Pancreas (tissue), 10 donors: ENCODE data around the gene CACNA1C. TPM values are rescaled to one million over a fixed set of nuclear protein-coding genes. Genes with fewer than 3 reads are reported as not detected.

ENCODE experiments used
- ATAC-seq, 4 donors: fragments of 200-7000 bp; cut with Tn5 transposase; one replicate each; pipeline versions ENCODE4 v1.8.0 to v1.9.1; 2020; ENCODE audit warnings: mild to moderate bottlenecking in 4 of 4, moderate library complexity in 4 of 4
- DNase-seq, 6 donors: peaks; one replicate each; pipeline ENCODE4 v3.0.0-alpha.2; 2020
- FAIRE-seq: peaks from 2 replicates; lab custom pipeline; 2012; peaks lifted over from hg19 to GRCh38; lab: Jason Lieb, UNC
- H3K27ac ChIP-seq, 4 donors: fragments of 200-600 bp; sonication (generic); 1 replicate in 3 of 4; 2 replicates in 1 of 4; pipeline versions ENCODE4 v1.5.0 to v1.8.0; 2020
- H3K27me3 ChIP-seq, 4 donors: fragments of 200-600 bp; one replicate each; pipeline ENCODE4 v1.8.0; 2021
- H3K36me3 ChIP-seq, 3 donors: fragments of 200-600 bp; sonication (generic) in 1 of 3; one replicate each; pipeline versions ENCODE4 v1.5.0 to v1.8.0; 2020 to 2021
- H3K4me1 ChIP-seq, 3 donors: fragments of 200-600 bp; one replicate each; pipeline ENCODE4 v1.8.0; 2021
- H3K4me3 ChIP-seq, 4 donors: fragments of 200-600 bp; sonication (generic) in 2 of 4; one replicate each; pipeline versions ENCODE4 v1.5.0 to v1.8.0; 2020 to 2021
- H3K9me3 ChIP-seq, 4 donors: fragments of 200-600 bp; one replicate each; pipeline ENCODE4 v1.8.0; 2021
- WGBS, 2 donors: extraction: QIAGEN DNeasy Blood & Tissue Kit; methylation state at CpG; one replicate each; pipeline ENCODE4 v1.1.7; 2013; 5-methylcytosine and 5-hydroxymethylcytosine counted together
- intact Hi-C, 3 donors: fragments of 100-400 bp; cut with DNase I; formaldehyde crosslinking; loops; one replicate each; pipeline versions ENCODE4 v1.11.1 to v1.14.2; 2022
- polyA plus RNA-seq, 2 donors: library from polyadenylated mRNA; stranded (reverse); fragments of 200-250 nt; gene quantifications; one replicate each; pipeline ENCODE4 v1.2.3, GENCODE V29; 2013
- total RNA-seq, 6 donors: library from RNA; stranded (reverse); fragmentation: NEBNext Ultra II Directional in 4 of 6; extraction: Animal tissue kit (Norgen Biotek cat#: 25700) in 4 of 6; gene quantifications; one replicate each; pipeline versions ENCODE4 v1.2.1 to v1.2.4, GENCODE V29; 2021 to 2023
- TF ChIP-seq, protein P1 (sequence below), 4 donors: fragments of 200-600 bp; sonication (generic) in 3 of 4; IDR thresholded peaks; one replicate each; pipeline versions ENCODE4 v1.5.0 to v1.8.0; 2021; ENCODE audit warnings: antibody characterized with exemption in 4 of 4
- donor health status: healthy with polysubstance abuse.
- donor health status: DM: no; HTN: no; CAD: no; lungs with moderate emphysema.
- donor health status: DM: no; HTN: no; CAD: no.
- donor health status: control.
- donor health status: control.
- donor health status: Bipolar disorder and iron deficiency.
- donor health status: DM: yes; HTN: yes; CAD: no.
- donor health status: DM: no; HTN: no; CAD: no.
- donor health status: DM: no; HTN: no; CAD: no.
- donor health status: DM: yes; HTN: yes; CAD: no.

The CACNA1C gene
- total and polyA plus RNA-seq, 8 donors, result 1.2 to 3.8 (median 2.3) TPM

DNA sequence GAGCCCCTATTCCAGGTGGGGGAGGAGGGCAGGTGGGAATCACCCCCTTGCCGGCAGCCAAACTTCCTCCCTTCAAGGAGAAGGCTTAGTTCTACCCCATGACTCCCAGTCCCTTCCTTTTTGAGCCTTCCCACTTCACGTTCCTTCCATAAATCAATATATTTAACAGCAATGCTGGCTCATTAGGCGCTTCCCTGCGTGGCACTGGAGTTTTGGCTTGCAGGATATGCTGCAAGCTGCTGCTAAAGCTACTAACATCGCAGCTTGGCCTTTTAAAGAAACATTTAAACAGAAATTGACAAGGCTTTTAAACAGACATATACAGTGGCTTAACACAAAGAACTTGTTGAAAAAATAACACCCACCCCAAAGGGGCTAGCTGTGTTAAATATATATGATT lies 434.0 kb downstream of the CACNA1C start:
- DNase-seq (no peak), FAIRE-seq (no peak), ATAC-seq (no peak)
- Histone ChIP-seq H3K9me3 (no peaks in the 10 kb centered on the region), H3K4me3 (no peak overlapping the region), H3K27me3 (peaks cover 0 to 12% (median 0%) of the 10 kb centered on the region in 4 donors), H3K4me1 (no peaks in the 10 kb centered on the region), H3K36me3 (no peaks in the 10 kb centered on the region), H3K27ac (no peak overlapping the region)
- intact Hi-C loops, result no loop called here
- TF ChIP-seq, protein P1, sequence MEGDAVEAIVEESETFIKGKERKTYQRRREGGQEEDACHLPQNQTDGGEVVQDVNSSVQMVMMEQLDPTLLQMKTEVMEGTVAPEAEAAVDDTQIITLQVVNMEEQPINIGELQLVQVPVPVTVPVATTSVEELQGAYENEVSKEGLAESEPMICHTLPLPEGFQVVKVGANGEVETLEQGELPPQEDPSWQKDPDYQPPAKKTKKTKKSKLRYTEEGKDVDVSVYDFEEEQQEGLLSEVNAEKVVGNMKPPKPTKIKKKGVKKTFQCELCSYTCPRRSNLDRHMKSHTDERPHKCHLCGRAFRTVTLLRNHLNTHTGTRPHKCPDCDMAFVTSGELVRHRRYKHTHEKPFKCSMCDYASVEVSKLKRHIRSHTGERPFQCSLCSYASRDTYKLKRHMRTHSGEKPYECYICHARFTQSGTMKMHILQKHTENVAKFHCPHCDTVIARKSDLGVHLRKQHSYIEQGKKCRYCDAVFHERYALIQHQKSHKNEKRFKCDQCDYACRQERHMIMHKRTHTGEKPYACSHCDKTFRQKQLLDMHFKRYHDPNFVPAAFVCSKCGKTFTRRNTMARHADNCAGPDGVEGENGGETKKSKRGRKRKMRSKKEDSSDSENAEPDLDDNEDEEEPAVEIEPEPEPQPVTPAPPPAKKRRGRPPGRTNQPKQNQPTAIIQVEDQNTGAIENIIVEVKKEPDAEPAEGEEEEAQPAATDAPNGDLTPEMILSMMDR (IDR thresholded peaks at IDR 0.05), result no peak
- WGBS, 2 donors, result 43 to 57% methylated on average over 5 of the region's 5 CpGs

DNA sequence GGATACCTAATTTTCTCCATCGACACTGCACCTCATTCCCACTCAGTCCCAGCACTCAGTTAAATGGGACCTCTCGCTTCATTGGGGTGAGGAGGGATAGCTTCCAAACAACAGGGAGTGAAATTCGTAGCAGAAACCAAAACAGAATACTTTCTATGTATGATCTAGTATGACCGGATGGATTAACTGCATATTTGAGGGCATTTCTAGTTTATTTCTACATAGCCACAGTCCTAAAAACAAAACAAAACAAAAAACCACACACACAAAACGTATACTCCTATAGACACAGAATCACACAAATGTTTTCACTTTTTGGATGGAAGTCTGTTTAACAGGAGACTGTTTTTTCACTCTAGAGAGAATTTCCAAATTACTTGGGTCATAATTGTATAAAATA lies 434.5 kb downstream of the CACNA1C start:
- TF ChIP-seq, protein P1 (IDR thresholded peaks at IDR 0.05), result no peak
- no peaks in the 10 kb centered on the region for H3K4me1 ChIP-seq
- DNase-seq, result no peak
- WGBS, 2 donors, result 62 to 69% methylated on average over 5 of the region's 5 CpGs
- H3K9me3 ChIP-seq, result no peaks in the 10 kb centered on the region
- H3K27me3 ChIP-seq, result peaks cover 0 to 12% (median 0%) of the 10 kb centered on the region in 4 donors
- ATAC-seq, result no peak
- H3K36me3 ChIP-seq, result no peaks in the 10 kb centered on the region
- FAIRE-seq, result no peak
- intact Hi-C loops, result no loop called here
- H3K27ac ChIP-seq, result no peak overlapping the region
- H3K4me3 ChIP-seq, result no peak overlapping the region

DNA sequence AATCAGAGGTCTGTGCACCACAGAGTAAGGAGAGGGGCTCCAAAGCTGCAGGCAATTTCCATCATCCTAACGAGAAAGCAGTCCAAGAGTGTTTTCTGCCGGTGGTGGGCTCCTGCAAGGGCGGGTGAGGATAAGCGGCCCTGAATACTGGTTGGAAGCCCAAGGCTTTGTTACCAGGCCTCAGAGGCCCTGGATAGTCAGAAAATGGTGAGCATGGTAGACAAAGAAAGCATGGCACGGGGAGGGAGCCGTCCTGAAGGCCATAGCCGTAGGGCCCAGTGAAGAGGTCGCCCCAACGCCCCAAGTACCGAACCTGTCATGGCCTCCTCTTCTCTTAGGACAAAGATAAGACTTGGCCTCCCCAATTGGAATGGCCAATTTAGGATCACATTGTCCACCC lies 435.3 kb downstream of the CACNA1C start:
- intact Hi-C loops, result no loop called here
- peaks cover 0 to 12% (median 0%) of the 10 kb centered on the region in 4 donors for H3K27me3 ChIP-seq
- H3K4me3 ChIP-seq, result no peak overlapping the region
- H3K27ac ChIP-seq, result no peak overlapping the region
- no peaks in the 10 kb centered on the region for H3K9me3 ChIP-seq
- TF ChIP-seq, protein P1 (IDR thresholded peaks at IDR 0.05), result no peak
- DNase-seq, result no peak
- no peaks in the 10 kb centered on the region for H3K4me1 ChIP-seq
- H3K36me3 ChIP-seq, result no peaks in the 10 kb centered on the region
- FAIRE-seq, result no peak
- ATAC-seq, result no peak
- WGBS, 2 donors, result 79 to 84% methylated on average over 10 of the region's 10 CpGs

DNA sequence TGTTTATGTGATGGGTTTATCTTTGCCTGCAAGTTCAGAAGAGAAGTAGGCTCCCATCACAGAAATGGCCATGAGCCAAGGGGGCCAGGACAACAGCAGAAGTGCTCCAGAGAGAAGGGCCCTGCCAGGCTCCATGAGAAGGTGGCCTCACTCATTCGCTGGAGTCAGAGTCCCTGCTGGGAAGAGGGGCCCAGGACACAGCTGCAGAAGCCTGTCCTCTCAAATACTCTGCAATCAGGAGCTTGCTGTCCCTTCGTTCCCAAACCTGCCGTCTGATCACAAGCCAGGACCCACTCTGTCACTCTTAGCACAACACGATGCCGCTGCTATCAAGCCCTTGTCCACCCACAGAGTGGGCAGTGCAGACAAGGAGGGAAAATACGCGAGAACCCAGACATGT lies 435.8 kb downstream of the CACNA1C start:
- FAIRE-seq, result no peak
- no peaks in the 10 kb centered on the region for H3K4me1 ChIP-seq
- no peak overlapping the region for H3K4me3 ChIP-seq
- peaks cover 0 to 12% (median 0%) of the 10 kb centered on the region in 4 donors for H3K27me3 ChIP-seq
- 69 to 79% methylated on average over 7 of the region's 7 CpGs for WGBS, 2 donors
- intact Hi-C loops, result no loop called here
- TF ChIP-seq, protein P1 (IDR thresholded peaks at IDR 0.05), result no peak
- ATAC-seq, result no peak
- no peaks in the 10 kb centered on the region for H3K36me3 ChIP-seq
- H3K9me3 ChIP-seq, result no peaks in the 10 kb centered on the region
- no peak overlapping the region for H3K27ac ChIP-seq
- DNase-seq, result no peak

DNA sequence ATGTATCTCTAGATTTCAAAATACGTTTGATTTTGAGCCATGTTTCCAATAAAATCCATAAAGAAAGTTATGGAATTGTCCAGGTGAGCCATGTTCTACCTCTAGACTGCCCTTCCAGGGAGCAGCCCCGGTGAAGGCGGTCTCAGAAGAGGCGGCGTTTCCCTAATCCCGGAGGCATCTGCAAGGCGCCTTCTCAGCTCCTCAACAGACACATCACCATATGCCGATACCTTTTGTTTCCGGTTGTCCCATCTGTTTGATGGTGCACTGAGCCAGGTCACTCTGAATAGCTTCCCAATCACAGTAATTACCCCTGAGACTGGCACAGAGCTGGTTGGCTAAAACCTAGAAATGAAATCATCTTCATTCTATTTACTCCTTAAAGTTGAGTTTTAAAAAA lies 436.5 kb downstream of the CACNA1C start:
- FAIRE-seq (no peak), DNase-seq (no peak), ATAC-seq (no peak)
- Histone ChIP-seq H3K4me3 (no peak overlapping the region), H3K27me3 (peaks cover 0 to 12% (median 0%) of the 10 kb centered on the region in 4 donors), H3K36me3 (no peaks in the 10 kb centered on the region), H3K9me3 (no peaks in the 10 kb centered on the region), H3K4me1 (no peaks in the 10 kb centered on the region), H3K27ac (no peak overlapping the region)
- whole genome bisulfite sequencing, 2 donors, result 64 to 67% methylated on average over 9 of the region's 9 CpGs
- intact Hi-C loops, result no loop called here
- TF ChIP-seq, protein P1 (IDR thresholded peaks at IDR 0.05), result no peak
